Ovary (tissue), 3 donors: ENCODE data around the gene TRIM10.

Experiments
- CTCF ChIP-seq, 3 donors: fragments of 450-650 bp in 2 of 3; fragments of 200-600 bp in 1 of 3; IDR thresholded peaks; one replicate each; pipeline versions ENCODE4 v1.5.1 to v1.8.0; 2016 to 2022; ENCODE audit warnings: antibody characterized with exemption in 3 of 3, mild to moderate bottlenecking in 1 of 3
- EP300 ChIP-seq: sonication (generic); formaldehyde crosslinking; IDR thresholded peaks from one replicate; pipeline ENCODE4 v1.6.1; 2017; ENCODE audit warnings: antibody characterized with exemption
- POLR2A ChIP-seq: fragments of 450-650 bp; IDR thresholded peaks from one replicate; pipeline ENCODE4 v1.6.1; 2017; ENCODE audit warnings: antibody characterized with exemption, mild to moderate bottlenecking, moderate library complexity
- donor health status: DM: no; HTN: no; CAD: no.

DNA sequence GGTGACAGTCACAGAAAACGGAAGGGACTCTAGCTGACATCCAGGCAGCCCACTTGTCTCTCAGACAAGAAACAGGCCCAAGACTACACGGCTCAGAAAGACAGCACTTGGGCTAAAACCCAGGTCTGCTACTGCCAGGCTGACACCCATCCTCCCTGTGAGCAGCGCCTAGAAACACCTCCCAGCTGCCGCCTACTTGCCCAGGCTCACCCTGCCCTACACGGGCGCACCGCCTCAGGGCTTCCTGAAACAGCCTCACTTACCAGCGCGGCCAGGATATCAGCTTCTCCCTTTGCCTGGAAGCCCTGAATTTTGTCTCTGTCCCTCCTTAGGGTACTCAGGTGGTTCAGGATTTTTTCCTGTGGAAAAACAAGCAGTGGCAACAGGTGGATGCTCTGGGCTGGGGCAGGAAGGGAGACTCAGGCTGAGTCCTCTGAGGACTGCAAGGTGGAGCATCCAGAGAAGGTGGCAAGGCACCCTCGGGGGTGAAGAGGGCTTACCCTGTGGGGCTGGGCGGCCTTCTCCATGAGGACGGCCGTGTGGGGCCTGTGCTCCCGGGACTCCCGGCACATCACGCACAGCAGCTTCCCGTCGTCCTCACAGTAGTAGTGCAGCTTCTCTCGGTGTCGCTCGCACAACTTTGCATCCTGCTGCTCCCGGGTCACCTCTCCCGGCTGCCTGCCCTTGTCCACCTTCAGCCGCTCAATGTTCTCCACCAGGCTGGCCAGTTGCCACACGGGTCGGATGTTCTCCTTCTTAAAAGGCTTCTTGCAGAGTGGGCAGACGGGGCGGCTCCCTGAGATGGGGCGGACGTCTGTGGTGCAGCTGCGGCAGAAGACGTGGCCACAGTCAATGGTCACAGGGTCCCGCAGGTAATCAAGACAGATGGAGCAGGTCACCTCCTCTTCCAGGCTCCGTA lies 37.4 kb upstream of the TRIM10 start:
- TF ChIP-seq CTCF (IDR thresholded peaks at IDR 0.05): no peak
- no peak for TF ChIP-seq POLR2A
- no peak for TF ChIP-seq EP300
